ENCODE data around the gene PHOX2B.
"Not testable (repeated sequence)": the region's sequence is repeated elsewhere in the genome, so short reads cannot be mapped to it uniquely, and the experiment has no call there.

The PHOX2B gene

DNA sequence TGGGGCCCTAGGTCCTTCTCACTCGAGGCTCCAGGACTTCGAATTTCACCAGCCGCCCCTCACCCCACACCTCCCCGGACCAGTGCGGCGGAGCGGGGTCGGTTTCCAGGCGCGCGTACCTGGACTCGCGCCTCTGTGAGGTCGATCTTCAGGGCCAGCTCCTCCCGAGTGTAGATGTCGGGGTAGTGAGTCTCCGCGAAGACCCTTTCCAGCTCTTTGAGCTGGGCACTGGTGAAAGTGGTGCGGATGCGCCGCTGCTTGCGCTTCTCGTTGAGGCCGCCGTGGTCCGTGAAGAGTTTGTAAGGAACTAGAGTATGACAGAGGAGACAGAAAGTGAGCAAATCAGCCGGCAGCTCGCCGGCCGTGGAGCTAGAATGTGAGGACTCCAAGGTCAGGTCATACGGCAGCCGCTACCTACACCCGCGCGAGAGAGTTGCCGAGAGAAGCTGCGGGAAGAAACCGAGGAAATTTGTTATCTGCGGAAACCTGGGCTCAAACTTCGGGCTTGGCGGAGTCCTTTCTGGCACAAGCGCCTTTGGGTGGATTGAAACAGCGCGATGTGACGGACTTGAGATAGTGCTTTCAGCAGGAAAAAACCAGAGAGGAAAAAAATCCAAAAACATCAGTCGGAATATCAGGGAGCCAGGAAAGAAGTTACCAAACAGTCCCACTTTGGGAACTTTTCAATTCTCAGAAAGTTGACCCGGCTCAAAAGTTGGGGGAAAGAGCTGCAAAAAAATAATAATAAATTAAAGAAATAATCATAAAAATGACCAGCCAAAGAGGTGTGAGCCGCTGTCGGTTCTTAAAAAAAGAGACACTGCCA, 1.1 kb downstream of the PHOX2B start:
- no peak for DNase-seq

- DNase-seq, result no peak
Measured at GRCh38 chr4:41746440-41747229, 1.9 kb downstream of the PHOX2B start.

- DNase-seq, result no peak
Measured at GRCh38 chr4:41746025-41746439, 2.5 kb downstream of the PHOX2B start.

GRCh38 chr4:41745292-41746024, 3.1 kb downstream of the PHOX2B start:
- DNase-seq, result no peak

DNA sequence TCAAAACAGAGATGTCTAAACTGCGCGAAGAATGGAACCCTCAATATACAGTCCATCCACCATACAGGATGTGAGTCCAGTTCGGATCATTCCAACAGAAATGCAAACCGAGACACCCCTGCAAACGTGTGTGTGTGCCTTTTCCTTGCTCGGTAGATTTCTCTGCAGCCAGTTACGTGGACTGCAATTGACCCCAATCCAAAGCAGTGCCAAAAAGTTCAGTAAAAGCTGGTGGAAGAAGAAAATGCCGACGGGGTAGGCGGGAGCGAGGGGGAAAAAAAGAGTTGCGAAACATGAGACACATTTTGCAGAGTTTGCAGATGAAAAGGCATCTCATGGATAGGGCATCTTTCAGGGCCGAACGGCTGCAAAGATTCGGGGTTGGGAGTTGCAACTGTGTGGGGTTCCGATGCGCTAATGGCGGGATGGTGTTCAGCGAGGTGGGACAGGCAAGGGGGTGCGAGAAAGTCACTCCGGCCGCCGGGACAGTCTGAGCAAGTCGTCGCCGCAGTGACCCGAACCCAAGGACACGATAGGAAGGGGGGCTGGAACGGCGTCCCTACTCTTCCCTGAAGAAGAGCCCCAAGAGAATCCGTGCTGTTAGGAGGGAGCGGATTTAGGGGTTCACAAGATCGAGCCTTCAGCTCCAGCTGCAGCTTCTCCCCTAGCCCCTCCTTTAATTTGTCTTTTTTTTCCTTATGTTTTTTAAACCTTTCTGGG, 3.8 kb downstream of the PHOX2B start:
- DNase-seq, result no peak

DNA sequence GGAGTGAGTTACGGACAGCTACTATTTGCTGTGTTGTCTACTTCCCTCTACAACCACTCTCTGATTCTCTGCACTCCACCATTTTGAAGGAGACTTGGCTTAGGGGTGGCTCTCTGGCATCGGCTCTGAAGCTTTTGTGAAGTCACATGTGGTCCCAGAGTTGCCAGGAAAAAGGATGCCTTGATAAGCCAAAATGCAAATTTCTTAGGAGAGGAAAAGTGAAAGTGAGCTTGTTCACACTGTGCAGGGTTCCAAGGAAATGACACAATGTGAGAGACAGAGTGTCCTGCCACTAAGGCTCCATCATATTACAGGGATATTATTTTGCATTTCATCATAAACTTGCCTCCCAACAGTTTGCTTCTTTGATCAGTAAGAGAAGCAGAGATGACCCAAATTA, 7.2 kb downstream of the PHOX2B start:
- no peak for DNase-seq

- DNase-seq, result not testable (repeated sequence)
Measured at GRCh38 chr4:41737491-41737890, 11.0 kb downstream of the PHOX2B start.

GRCh38 chr4:41734371-41734770, 14.2 kb downstream of the PHOX2B start:
- DNase-seq, result no peak

DNA sequence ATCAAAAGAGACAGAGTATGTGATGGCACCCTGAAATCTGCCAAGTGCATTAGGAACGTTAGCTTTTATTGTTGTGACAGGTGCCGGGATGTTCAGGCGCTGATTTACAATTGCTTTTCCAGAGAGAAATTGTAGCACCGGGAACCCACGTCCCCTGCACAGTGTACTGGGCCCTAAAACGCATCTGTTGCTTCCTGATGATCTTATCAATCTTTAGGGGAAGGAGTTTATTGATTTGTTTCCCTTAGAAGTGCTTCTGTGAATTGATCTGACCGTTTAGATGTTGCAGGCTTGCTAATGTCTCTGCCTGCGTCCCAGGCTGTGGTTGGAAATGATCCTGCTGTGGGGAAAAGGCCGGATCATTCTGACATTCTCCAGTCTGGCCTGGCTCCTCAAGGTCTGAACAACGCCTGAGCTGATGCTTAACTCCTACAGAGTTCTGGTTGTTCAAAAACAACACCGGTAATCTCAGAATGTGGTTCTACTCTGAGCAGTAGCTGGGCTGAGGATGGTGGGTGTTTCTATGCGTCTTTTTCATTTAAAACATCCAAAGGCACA, 16.9 kb downstream of the PHOX2B start:
- no peak for DNase-seq

- DNase-seq, result no peak
Measured at GRCh38 chr4:41728573-41728913, 20.0 kb downstream of the PHOX2B start.

- no peak for DNase-seq
Measured at GRCh38 chr4:41727861-41728572, 20.5 kb downstream of the PHOX2B start.

GRCh38 chr4:41725254-41725653, 23.3 kb downstream of the PHOX2B start:
- DNase-seq, result no peak

GRCh38 chr4:41723286-41723685, 25.2 kb downstream of the PHOX2B start:
- no peak for DNase-seq

GRCh38 chr4:41722181-41722580, 26.3 kb downstream of the PHOX2B start:
- no peak for DNase-seq

DNA sequence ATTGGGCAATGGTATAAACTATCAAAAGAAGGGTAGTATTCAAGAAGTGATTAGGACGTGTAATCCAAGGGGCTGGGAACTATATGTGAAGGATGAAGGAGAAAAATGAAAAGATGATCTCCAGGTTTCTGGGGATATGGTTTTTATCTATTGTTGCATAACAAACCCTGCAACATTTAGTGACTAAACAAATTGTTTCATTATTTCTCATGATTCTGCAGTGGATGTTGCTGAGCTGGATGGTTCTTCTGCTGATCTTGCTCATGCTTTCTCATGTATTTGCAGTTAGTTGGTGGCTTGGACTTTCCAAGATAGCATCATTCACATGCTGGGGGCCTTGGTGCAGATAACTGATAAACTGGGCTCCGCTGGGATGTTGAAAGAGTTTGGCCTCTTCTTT, 29.1 kb downstream of the PHOX2B start:
- no peak for DNase-seq

GRCh38 chr4:41718907-41719306, 29.6 kb downstream of the PHOX2B start:
- DNase-seq, result no peak

DNA sequence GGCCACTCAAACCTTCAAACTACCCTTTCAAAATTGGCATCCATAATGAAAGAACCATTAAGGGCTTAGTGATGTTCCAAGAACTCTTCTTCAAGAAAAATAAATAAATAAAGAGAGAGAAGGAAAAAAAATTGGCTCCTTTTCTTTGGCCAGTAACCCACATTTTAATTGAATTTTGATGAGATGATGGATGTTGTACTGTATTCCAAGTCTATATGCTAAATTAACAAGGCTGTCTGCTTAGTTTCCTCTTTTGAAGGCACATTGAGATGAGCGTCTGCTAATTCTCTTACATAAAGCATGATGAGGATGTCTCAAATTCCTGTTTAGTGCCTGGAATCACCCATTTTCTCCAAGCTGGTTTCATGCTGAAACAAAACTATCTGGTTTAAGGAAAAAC, 33.4 kb downstream of the PHOX2B start:
- no peak for DNase-seq

- no peak for DNase-seq
Measured at GRCh38 chr4:41714364-41715000, 34.0 kb downstream of the PHOX2B start.

- no peak for DNase-seq
Measured at GRCh38 chr4:41713768-41714167, 34.8 kb downstream of the PHOX2B start.

DNA sequence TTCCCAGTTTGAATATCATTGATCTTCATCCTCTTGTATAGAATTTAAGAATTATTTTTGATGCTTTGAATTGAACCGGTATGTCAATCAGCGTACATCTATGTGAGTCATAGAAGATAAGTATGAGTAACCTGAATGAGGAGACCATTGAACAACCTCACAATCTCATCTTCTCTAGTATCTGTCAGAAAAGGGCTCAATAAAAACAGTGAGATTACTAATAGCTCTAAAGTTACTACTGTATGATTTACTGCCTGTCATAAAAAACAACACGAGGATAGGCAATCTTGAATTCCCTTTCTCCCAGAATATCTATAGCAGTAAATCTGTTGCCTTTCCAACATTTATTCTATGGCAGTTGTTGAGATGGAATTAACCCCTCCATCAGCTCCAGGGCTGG, 36.1 kb downstream of the PHOX2B start:
- no peak for DNase-seq

DNA sequence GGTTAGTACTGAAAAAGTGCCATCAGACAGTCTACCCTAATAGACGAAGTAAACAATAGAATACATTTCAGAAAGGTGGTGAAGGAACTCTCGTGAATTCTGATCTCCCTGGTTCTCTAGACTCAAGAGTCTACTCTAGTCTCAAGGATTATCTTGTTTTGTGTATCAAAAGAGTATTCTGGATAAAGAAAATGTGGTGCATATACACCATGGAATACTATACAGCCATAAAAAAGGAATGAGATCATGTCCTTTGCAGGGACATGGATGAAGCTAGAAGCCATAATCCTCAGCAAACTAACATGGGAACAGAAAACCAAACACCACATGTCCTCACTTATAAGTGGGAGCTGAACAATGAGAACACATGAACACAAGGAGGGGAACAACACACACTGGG, 36.9 kb downstream of the PHOX2B start:
- DNase-seq, result not testable (repeated sequence)

Data from activated T-cell treated with anti-CD3 and anti-CD28 coated beads for 4 hours (primary cell).